ENCODE results near the gene CCDC142.

The CCDC142 gene, protein sequence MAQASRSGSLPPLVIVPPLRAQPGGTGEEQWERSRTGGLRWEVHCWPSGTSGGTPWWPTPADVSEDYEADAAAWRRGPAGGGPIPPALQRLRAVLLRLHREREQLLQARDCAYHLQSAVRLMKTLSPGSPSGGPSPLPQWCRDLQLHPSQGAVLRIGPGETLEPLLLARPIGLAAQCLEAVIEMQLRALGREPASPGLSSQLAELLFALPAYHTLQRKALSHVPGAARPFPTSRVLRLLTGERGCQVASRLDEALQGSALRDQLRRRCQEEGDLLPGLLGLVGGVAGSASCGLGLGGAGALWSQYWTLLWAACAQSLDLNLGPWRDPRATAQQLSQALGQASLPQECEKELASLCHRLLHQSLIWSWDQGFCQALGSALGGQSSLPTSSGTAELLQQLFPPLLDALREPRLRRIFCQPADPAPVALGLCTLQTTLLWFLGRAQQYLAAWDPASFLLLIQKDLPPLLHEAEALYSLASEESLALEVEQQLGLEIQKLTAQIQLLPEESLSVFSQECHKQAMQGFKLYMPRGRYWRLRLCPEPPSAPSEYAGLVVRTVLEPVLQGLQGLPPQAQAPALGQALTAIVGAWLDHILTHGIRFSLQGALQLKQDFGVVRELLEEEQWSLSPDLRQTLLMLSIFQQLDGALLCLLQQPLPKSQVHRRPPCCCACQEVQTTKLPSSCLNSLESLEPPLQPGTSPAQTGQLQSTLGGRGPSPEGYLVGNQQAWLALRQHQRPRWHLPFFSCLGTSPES

GRCh38 chr2:74482801-74483674 lies at the start of gene CCDC142, which contains the start of gene TTC31:
Gene CCDC142 (minus strand): TSS chr2:74482998. CDS start chr2:74482837, 161 bp downstream.
Gene TTC31 (plus strand): TSS chr2:74483081. CDS start chr2:74483096, 15 bp downstream.
- H3K27ac ChIP-seq: peak within 1 kb of the TSS; percentile 85
- TF ChIP-seq CTCF (conservative IDR thresholded peaks at IDR 0.05): peak; percentile 77
- TF ChIP-seq ZFX (IDR thresholded peaks at IDR 0.05): no peak

DNA sequence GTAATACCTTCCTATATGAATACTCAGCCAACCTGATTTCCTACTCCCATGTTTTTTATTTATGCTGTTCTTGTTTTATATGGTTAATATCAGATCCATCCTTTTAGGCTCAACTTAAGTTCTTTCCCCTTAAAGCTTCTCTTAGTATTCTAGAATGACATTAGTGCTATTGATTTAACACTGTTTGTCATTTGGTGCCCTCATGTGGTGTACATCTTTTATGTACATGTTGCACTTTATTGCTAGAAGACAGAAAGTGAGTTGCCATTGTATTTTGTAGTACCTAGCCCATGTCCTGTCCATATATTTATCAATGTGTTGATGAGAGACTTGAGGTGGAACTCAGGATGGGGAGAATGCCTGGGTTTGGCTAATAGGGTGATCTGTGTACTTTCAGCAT lies 49.4 kb upstream of the CCDC142 start:
- H3K27ac ChIP-seq: no peak overlapping the region

GRCh38 chr2:74531666-74532065 lies 48.9 kb upstream of the CCDC142 start:
- TF ChIP-seq ZFX (IDR thresholded peaks at IDR 0.05) (no peak), CTCF (conservative IDR thresholded peaks at IDR 0.05) (no peak)
- no peak overlapping the region for H3K27ac ChIP-seq

More for the DNA sequence above, 49.4 kb upstream of the CCDC142 start:
- TF ChIP-seq CTCF (conservative IDR thresholded peaks at IDR 0.05): peak; percentile 25
- TF ChIP-seq ZFX (IDR thresholded peaks at IDR 0.05): no peak

DNA sequence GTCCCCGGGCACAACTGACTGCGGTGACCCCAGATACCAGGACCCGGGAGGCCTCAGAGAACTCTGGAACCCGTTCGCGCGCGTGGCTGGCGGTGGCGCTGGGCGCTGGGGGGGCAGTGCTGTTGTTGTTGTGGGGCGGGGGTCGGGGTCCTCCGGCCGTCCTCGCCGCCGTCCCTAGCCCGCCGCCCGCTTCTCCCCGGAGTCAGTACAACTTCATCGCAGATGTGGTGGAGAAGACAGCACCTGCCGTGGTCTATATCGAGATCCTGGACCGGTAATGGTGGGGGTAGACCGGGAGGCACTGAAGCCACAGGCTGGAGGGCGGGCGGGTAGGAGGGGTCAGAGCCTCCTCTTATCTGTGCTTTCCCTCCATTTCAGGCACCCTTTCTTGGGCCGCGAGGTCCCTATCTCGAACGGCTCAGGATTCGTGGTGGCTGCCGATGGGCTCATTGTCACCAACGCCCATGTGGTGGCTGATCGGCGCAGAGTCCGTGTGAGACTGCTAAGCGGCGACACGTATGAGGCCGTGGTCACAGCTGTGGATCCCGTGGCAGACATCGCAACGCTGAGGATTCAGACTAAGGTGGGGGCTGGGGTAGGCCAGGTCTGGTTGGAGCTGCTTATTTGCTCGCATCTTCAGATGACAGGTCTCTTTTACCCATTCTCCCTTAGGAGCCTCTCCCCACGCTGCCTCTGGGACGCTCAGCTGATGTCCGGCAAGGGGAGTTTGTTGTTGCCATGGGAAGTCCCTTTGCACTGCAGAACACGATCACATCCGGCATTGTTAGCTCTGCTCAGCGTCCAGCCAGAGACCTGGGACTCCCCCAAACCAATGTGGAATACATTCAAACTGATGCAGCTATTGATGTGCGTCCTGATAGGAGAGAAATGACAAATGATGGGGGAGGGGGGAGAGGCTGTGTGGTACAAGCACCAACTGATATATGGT lies 47.7 kb upstream of the CCDC142 start:
- H3K27ac ChIP-seq: peak overlapping the region; percentile 94
- TF ChIP-seq CTCF (conservative IDR thresholded peaks at IDR 0.05) (no peak), ZFX (IDR thresholded peaks at IDR 0.05) (no peak)

- H3K27ac ChIP-seq: peak within 1 kb of the TSS; percentile 94
- TF ChIP-seq CTCF (conservative IDR thresholded peaks at IDR 0.05): no peak
- peak; percentile 42; the same call in 1 of the 2 replicates for TF ChIP-seq ZFX (IDR thresholded peaks at IDR 0.05)
These were observed 46.8 kb upstream of the CCDC142 start, which contains the start of the genes AUP1 and HTRA2 for GRCh38 chr2:74529357-74530238. Gene AUP1 (minus strand): TSS chr2:74529706. CDS start chr2:74529629, 77 bp downstream. Gene HTRA2 (plus strand): TSS chr2:74529933. CDS start chr2:74530007, 74 bp downstream.

Measured in C4-2B (cell line).